Measurements from ENCODE around the gene UBE2N. TPM values are rescaled to one million over a fixed set of nuclear protein-coding genes. Genes with fewer than 3 reads are reported as not detected.
"Not testable (repeated sequence)": the region's sequence is repeated elsewhere in the genome, so short reads cannot be mapped to it uniquely, and the experiment has no call there.

Gene UBE2N
- total RNA-seq, 2 experiments from 2014 or later = 186 to 192 TPM

- ATAC-seq = no peak
- DNase-seq = no peak
- H3K4me3 Mint-ChIP-seq = no peak overlapping the region
- H3K27me3 Mint-ChIP-seq = no peaks in the 10 kb centered on the region
- CTCF ChIA-PET = interaction anchor here (1.3 to 2.6 kb wide), 2 partner anchors 10 to 293 kb away, joined by 5 to 8 read pairs; no protein-coding TSS in a partner anchor
- H3K36me3 Mint-ChIP-seq (ENCODE audit: low read depth) = peaks cover 35% of the 10 kb centered on the region
- POLR2A ChIA-PET = interaction anchor here (0.9 to 1.2 kb wide), 2 partner anchors 9 to 147 kb away, joined by 3 read pairs; no protein-coding TSS in a partner anchor
- peaks cover 48% of the 10 kb centered on the region for H3K4me1 Mint-ChIP-seq (ENCODE audit: low read depth)
- TF ChIP-seq CTCF (IDR thresholded peaks at IDR 0.05) = no peak
- H3K27ac Mint-ChIP-seq = peak overlapping the region; percentile 36
- H3K9me3 Mint-ChIP-seq = no peaks in the 10 kb centered on the region
- intact Hi-C loops (cut with micrococcal nuclease) = loop anchor here (10.0 kb wide), 1 partner anchor 606 kb away; no protein-coding TSS in a partner anchor
Measured at GRCh38 chr12:93390549-93391297, 51.0 kb downstream of the UBE2N start.

GRCh38 chr12:93390031-93390430 is 51.7 kb downstream of the UBE2N start:
- Mint-ChIP-seq H3K27me3 (no peaks in the 10 kb centered on the region), H3K36me3 (ENCODE audit: low read depth) (peaks cover 39% of the 10 kb centered on the region), H3K4me3 (no peak overlapping the region), H3K9me3 (no peaks in the 10 kb centered on the region), H3K4me1 (ENCODE audit: low read depth) (peaks cover 53% of the 10 kb centered on the region), H3K27ac (no peak overlapping the region)
- ATAC-seq (no peak), DNase-seq (no peak)
- no peak for TF ChIP-seq CTCF (IDR thresholded peaks at IDR 0.05)
- ChIA-PET CTCF (interaction anchor here (0.6 to 2.6 kb wide), 4 partner anchors 9 to 644 kb away, joined by 3 to 8 read pairs (median 4); no protein-coding TSS in a partner anchor), POLR2A (interaction anchor here (0.9 kb wide), 1 partner anchor 146 kb away, joined by 3 read pairs; no protein-coding TSS in a partner anchor)
- intact Hi-C loops (cut with micrococcal nuclease) = loop anchor here (10.0 kb wide), 1 partner anchor 605 kb away; no protein-coding TSS in a partner anchor

GRCh38 chr12:93387780-93388179 is 54.0 kb downstream of the UBE2N start:
- Mint-ChIP-seq H3K4me3 (no peak overlapping the region), H3K27me3 (no peaks in the 10 kb centered on the region), H3K27ac (peak overlapping the region; percentile 29), H3K4me1 (ENCODE audit: low read depth) (peaks cover 58% of the 10 kb centered on the region), H3K36me3 (ENCODE audit: low read depth) (peaks cover 45% of the 10 kb centered on the region), H3K9me3 (no peaks in the 10 kb centered on the region)
- TF ChIP-seq CTCF (IDR thresholded peaks at IDR 0.05) = no peak
- peak; percentile 90 for ATAC-seq
- intact Hi-C loops (cut with micrococcal nuclease) = loop anchor here (10.0 kb wide), 1 partner anchor 293 kb away; no protein-coding TSS in a partner anchor
- POLR2A ChIA-PET = no interaction called here
- peak; percentile 71 for DNase-seq
- CTCF ChIA-PET = interaction anchor here (1.2 to 1.9 kb wide), 3 partner anchors 9 to 401 kb away, joined by 3 to 7 read pairs (median 4); no protein-coding TSS in a partner anchor

GRCh38 chr12:93381976-93382437 is 59.7 kb downstream of the UBE2N start:
- ATAC-seq, H3K27ac Mint-ChIP-seq, H3K27me3 Mint-ChIP-seq, DNase-seq, H3K9me3 Mint-ChIP-seq: not testable (repeated sequence)
- H3K4me1 Mint-ChIP-seq (ENCODE audit: low read depth) = peaks cover 41% of the 10 kb centered on the region
- H3K4me3 Mint-ChIP-seq = peak overlapping the region; percentile 92
- intact Hi-C loops (cut with micrococcal nuclease) = loop anchor here (10.0 kb wide), 1 partner anchor 287 kb away; no protein-coding TSS in a partner anchor
- ChIA-PET CTCF (interaction anchor here (3.2 to 9.2 kb wide), 5 partner anchors 15 to 395 kb away, joined by 12 to 47 read pairs (median 27); no protein-coding TSS in a partner anchor), POLR2A (interaction anchor here (1.4 kb wide), 1 partner anchor 9 kb away, joined by 3 read pairs; no protein-coding TSS in a partner anchor)
- H3K36me3 Mint-ChIP-seq (ENCODE audit: low read depth) = peaks cover 32% of the 10 kb centered on the region

- no peak for TF ChIP-seq CTCF (IDR thresholded peaks at IDR 0.05)
- H3K27me3 Mint-ChIP-seq = no peaks in the 10 kb centered on the region
- no peaks in the 10 kb centered on the region for H3K9me3 Mint-ChIP-seq
- intact Hi-C loops (cut with micrococcal nuclease) = loop anchor here (10.0 kb wide), 1 partner anchor 287 kb away; no protein-coding TSS in a partner anchor
- ATAC-seq (no peak), DNase-seq (no peak)
- peaks cover 42% of the 10 kb centered on the region for H3K4me1 Mint-ChIP-seq (ENCODE audit: low read depth)
- ChIA-PET CTCF (interaction anchor here (1.1 to 9.2 kb wide), 12 partner anchors 8 to 721 kb away, joined by 3 to 47 read pairs (median 10); no protein-coding TSS in a partner anchor), POLR2A (interaction anchor here (0.5 to 1.4 kb wide), 5 partner anchors 10 to 545 kb away, joined by 3 read pairs; no protein-coding TSS in a partner anchor)
- H3K4me3 Mint-ChIP-seq = peak overlapping the region; percentile 92
- peak overlapping the region; percentile 26 for H3K27ac Mint-ChIP-seq
- peaks cover 28% of the 10 kb centered on the region for H3K36me3 Mint-ChIP-seq (ENCODE audit: low read depth)
Measured at GRCh38 chr12:93381161-93381975, 60.4 kb downstream of the UBE2N start.

All from activated CD8-positive, alpha-beta T cell treated with anti-CD3 and anti-CD28 coated beads for 36 hours (primary cell).